ENCODE data around the gene KRT74. TPM values are rescaled to one million over a fixed set of nuclear protein-coding genes. Genes with fewer than 3 reads are reported as not detected.

The KRT74 gene
- total RNA-seq, 1 donor from 2014 or later: not detected

DNA sequence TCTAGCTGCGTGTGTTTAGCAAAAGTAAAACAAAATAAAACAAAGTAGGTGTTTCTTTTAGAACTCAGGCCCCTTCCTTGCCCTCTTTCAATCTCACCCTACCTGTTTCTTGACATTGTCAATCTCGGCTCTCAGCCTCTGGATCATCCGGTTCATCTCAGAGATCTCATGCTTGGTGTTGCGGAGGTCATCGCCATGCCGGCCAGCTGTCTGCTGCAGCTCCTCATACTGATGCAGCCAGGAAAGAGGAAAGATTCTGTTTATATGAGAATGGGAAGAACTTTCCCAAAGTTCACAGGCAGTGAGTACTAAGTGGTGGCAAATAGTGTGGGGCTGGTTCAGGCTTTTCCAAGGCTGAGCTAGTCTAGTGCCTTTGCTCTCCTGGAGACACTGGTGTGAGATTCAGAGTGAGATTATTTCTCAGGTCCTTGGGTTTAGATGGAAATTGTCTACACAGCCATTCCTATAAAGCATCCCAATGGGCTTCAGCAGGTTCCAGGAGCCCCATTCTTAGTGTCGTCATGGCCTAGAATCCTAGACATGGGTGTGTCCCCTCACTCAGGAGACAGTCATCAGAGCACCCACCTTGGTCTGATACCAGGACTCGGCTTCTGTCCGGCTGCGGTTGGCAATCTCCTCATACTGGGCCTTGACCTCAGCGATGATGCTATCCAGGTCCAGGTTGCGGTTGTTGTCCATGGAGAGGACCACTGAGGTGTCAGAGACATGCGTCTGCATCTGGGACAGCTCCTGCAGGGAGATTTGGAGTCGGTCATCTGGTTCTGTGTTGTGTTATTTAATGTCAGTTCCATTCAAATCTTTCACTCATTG lies 56.4 kb downstream of the KRT74 start:
- intact Hi-C loops (cut with DNase I): loop anchor here (10.0 kb wide), 1 partner anchor 152 kb away; the partner anchor contains the start of gene KRT85
- DNase-seq: no peak
- no peak for ATAC-seq (ENCODE audit: poor library complexity)

DNA sequence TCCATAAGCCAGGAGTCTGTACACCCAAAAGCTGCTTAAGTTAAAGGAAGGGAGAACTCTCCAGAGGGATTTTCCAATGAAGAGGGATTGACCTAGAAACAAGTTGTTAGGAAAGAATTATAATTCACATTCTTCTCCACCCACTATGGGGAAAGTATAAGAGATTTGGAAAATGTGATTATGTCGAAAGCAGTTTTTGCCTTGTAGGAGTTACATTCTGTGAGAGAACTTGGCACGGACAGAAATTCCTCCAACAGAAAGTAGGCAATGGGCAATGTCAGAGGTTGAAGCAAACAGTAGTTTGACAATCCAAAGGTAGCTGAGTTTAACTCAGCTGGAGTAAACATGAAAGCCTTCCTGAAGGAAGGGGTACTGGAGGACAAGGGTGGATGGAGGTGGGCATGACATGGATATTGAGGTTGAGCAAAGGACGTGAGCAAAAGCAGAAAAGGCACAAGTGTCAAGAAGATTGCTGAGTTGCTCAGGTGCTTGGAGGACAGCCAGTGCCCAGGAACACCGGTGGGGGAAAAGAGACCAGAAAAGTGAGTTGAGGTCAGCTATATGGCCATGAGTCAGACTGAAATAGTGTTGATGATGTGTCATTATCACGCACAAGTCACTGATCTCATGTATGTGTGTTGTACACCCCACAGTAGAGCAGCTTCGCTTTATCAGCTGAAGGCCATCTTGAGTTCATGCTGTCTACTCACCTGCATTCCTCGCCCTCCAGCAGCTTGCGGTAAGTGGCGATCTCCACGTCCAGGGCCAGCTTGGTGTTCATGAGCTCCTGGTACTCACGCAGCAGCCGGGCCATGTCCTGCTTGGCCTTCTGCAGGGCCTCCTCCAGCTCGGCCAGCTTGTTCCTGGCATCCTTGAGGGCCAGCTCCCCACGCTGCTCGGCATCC lies 57.5 kb downstream of the KRT74 start:
- DNase-seq: no peak
- intact Hi-C loops (cut with DNase I): loop anchor here (10.0 kb wide), 1 partner anchor 151 kb away; the partner anchor contains the start of gene KRT85
- ATAC-seq (ENCODE audit: poor library complexity): no peak

Other genes starting within 250 kb of the KRT74 start
- not detected for gene KRT85, start 206.4 kb downstream of the KRT74 start, total RNA-seq
- gene KRT84, start 188.2 kb downstream of the KRT74 start, total RNA-seq: not detected
- not detected for gene KRT82, start 167.5 kb downstream of the KRT74 start, total RNA-seq
- gene KRT75, start 139.5 kb downstream of the KRT74 start, total RNA-seq: not detected
- gene KRT6B, start 121.7 kb downstream of the KRT74 start, total RNA-seq: not detected
- not detected for gene KRT6C, start 100.0 kb downstream of the KRT74 start, total RNA-seq
- gene KRT6A, start 80.6 kb downstream of the KRT74 start, total RNA-seq: not detected
- not detected for gene KRT5, start 53.4 kb downstream of the KRT74 start, total RNA-seq
- not detected for gene KRT71, start 20.7 kb downstream of the KRT74 start, total RNA-seq
- not detected for gene KRT72, start 27.6 kb upstream of the KRT74 start, total RNA-seq
- not detected for gene KRT73, start 44.7 kb upstream of the KRT74 start, total RNA-seq
- gene KRT2, start 78.4 kb upstream of the KRT74 start, total RNA-seq: not detected
- not detected for gene KRT1, start 106.6 kb upstream of the KRT74 start, total RNA-seq
- gene KRT77, start 129.7 kb upstream of the KRT74 start, total RNA-seq: not detected
- not detected for gene KRT76, start 203.5 kb upstream of the KRT74 start, total RNA-seq
- gene KRT3, start 222.3 kb upstream of the KRT74 start, total RNA-seq: not detected
- not detected for gene KRT4, start 240.3 kb upstream of the KRT74 start, total RNA-seq

Data from Right ventricle myocardium superior (tissue), 1 donor.